DOHH2 (cell line): ENCODE measurements around the gene RAP2A.

Source experiments
- H3F3A ChIP-seq: fragments of 200-600 bp; sonication (generic), shearing (Covaris generic); 2 replicates; pipeline ENCODE4 v1.6.0; 2016; ENCODE audit warnings: antibody characterized with exemption, mild to moderate bottlenecking; ENCODE audit not compliant: control insufficient read depth, insufficient read depth
- H3K27ac ChIP-seq: fragments of 200-600 bp; sonication (generic); 2 replicates; pipeline ENCODE4 v1.5.1; 2014; ENCODE audit warnings: low read depth, mild to moderate bottlenecking, low read length, moderate library complexity
- H3K27me3 ChIP-seq: fragments of 200-600 bp; sonication (generic); 2 replicates; pipeline ENCODE4 v1.6.1; 2014; ENCODE audit warnings: mild to moderate bottlenecking, low read length, mixed read lengths; ENCODE audit not compliant: control insufficient read depth
- H3K36me3 ChIP-seq: fragments of 200-600 bp; sonication (generic); 2 replicates; pipeline ENCODE4 v1.6.1; 2014; ENCODE audit warnings: mild to moderate bottlenecking, low read length, moderate library complexity, mixed read lengths; ENCODE audit not compliant: control insufficient read depth
- H3K4me1 ChIP-seq: fragments of 200-600 bp; sonication (generic); 2 replicates; pipeline ENCODE4 v1.6.1; 2014; ENCODE audit warnings: mild to moderate bottlenecking, low read length, mixed read lengths; ENCODE audit not compliant: control insufficient read depth
- H3K4me2 ChIP-seq: fragments of 200-600 bp; sonication (generic); 2 replicates; pipeline ENCODE4 v1.6.0; 2014; ENCODE audit warnings: mild to moderate bottlenecking, low read length, moderate library complexity
- H3K4me3 ChIP-seq: fragments of 200-600 bp; sonication (generic); 2 replicates; pipeline ENCODE4 v1.5.1; 2014; ENCODE audit warnings: mild to moderate bottlenecking, low read length, mixed read lengths
- H3K79me2 ChIP-seq: fragments of 200-600 bp; sonication (generic); 2 replicates; pipeline ENCODE4 v1.6.1; 2014; ENCODE audit warnings: mild to moderate bottlenecking, low read length, mixed read lengths; ENCODE audit not compliant: control insufficient read depth
- H3K9me2 ChIP-seq: fragments of 200-600 bp; sonication (generic); replicated peaks from 2 replicates; pipeline ENCODE4 v1.6.1; 2014; ENCODE audit warnings: mild to moderate bottlenecking, low read length, mixed read lengths; ENCODE audit not compliant: control insufficient read depth
- H3K9me3 ChIP-seq: fragments of 200-600 bp; sonication (generic); 2 replicates; pipeline ENCODE4 v1.6.1; 2014; ENCODE audit warnings: antibody characterized with exemption, low read length, mixed read lengths; ENCODE audit not compliant: control insufficient read depth, insufficient read depth
- H4K20me1 ChIP-seq: fragments of 200-600 bp; sonication (generic); 2 replicates; pipeline ENCODE4 v1.6.0; 2014; ENCODE audit warnings: low read depth, mild to moderate bottlenecking, antibody characterized with exemption, low read length, moderate library complexity; ENCODE audit not compliant: control insufficient read depth, insufficient read depth
- CTCF ChIP-seq: fragments of 200-600 bp; sonication (generic); IDR thresholded peaks from one replicate; pipeline ENCODE4 v1.5.1; 2014; ENCODE audit warnings: antibody characterized with exemption, mild to moderate bottlenecking, low read depth, low read length; ENCODE audit not compliant: poor library complexity, severe bottlenecking
- EZH2phosphoT487 ChIP-seq: fragments of 200-600 bp; sonication (generic); IDR thresholded peaks from 2 replicates; pipeline ENCODE4 v1.6.1; 2017; ENCODE audit warnings: borderline replicate concordance, mild to moderate bottlenecking, antibody characterized with exemption, low read length, moderate library complexity, mixed read lengths

The RAP2A gene

GRCh38 chr13:97435323-97435722, 1.4 kb downstream of the RAP2A start:
- H3K4me3 ChIP-seq: peak overlapping the region; percentile 90
- H3K27ac ChIP-seq: no peak overlapping the region
- H3K79me2 ChIP-seq: peaks cover 32% of the 10 kb centered on the region
- 0 out of 2 replicates have a peak, but pooled peaks cover 2% of the 10 kb centered on the region for H3F3A ChIP-seq
- H3K27me3 ChIP-seq: no peaks in the 10 kb centered on the region
- H4K20me1 ChIP-seq: no peaks in the 10 kb centered on the region
- H3K36me3 ChIP-seq: peaks cover 7% of the 10 kb centered on the region
- TF ChIP-seq EZH2phosphoT487: no peak
- no peak for TF ChIP-seq CTCF
- H3K9me3 ChIP-seq: no peaks in the 10 kb centered on the region
- H3K4me1 ChIP-seq: peaks cover 19% of the 10 kb centered on the region
- H3K9me2 ChIP-seq: no peaks in the 10 kb centered on the region
- peak overlapping the region; percentile 89 for H3K4me2 ChIP-seq

DNA sequence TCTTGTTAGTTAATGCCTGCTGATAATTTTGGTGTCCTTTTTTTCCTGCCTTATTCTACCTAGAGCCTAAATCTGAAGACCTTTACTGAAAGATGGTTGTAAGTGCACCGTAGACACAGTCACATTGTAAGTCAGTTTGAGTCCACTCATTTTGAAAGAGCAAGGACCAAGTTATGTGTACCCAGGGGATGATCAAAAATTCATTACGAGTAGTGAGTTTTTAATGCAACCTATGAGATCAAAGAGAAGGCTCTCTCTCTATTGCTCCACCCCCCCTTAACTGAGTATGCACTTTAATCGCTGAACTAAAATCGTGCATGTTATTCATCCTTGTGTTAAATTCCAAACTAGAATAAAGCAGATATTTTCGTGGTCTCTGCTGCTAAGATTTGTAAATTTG, 1.8 kb downstream of the RAP2A start:
- Histone ChIP-seq H3K4me2 (peak overlapping the region; percentile 89), H3K36me3 (peaks cover 7% of the 10 kb centered on the region), H3K27ac (no peak overlapping the region), H3K9me2 (no peaks in the 10 kb centered on the region), H3K9me3 (no peaks in the 10 kb centered on the region), H3K27me3 (no peaks in the 10 kb centered on the region), H4K20me1 (no peaks in the 10 kb centered on the region), H3K79me2 (peaks cover 32% of the 10 kb centered on the region), H3K4me3 (peak overlapping the region; percentile 90), H3F3A (0 out of 2 replicates have a peak, but pooled peaks cover 2% of the 10 kb centered on the region), H3K4me1 (peaks cover 19% of the 10 kb centered on the region)
- TF ChIP-seq CTCF: no peak
- TF ChIP-seq EZH2phosphoT487: no peak

DNA sequence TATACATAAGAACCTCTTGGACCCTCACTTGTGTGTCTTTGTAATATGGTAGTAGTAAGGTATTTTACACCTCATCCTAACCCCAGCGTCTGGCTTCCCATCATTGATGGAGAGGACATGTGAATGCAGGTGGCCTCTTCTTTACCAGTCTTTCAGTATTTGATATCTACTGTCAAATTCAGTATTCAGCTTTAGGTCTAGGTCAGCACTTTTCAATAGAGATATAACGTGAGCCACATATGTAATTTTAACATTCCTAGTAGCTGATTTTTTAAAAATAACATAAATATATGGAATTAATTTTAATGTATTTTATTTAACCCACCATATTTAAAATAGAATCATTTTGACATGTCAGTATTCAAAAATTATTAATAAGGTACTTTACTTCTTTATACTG, 2.9 kb downstream of the RAP2A start:
- Histone ChIP-seq H3K36me3 (peaks cover 7% of the 10 kb centered on the region), H3K27ac (no peak overlapping the region), H3K4me2 (peak overlapping the region; percentile 89), H3K4me1 (peaks cover 12% of the 10 kb centered on the region), H3K9me2 (no peaks in the 10 kb centered on the region), H3K79me2 (peaks cover 32% of the 10 kb centered on the region), H3K9me3 (no peaks in the 10 kb centered on the region), H3F3A (0 out of 2 replicates have a peak, but pooled peaks cover 2% of the 10 kb centered on the region), H3K4me3 (no peak overlapping the region), H4K20me1 (no peaks in the 10 kb centered on the region), H3K27me3 (no peaks in the 10 kb centered on the region)
- TF ChIP-seq EZH2phosphoT487 (no peak), CTCF (no peak)
